Left ventricle myocardium superior (tissue), 1 donor: ENCODE data around the gene GALNTL6. TPM values are rescaled to one million over a fixed set of nuclear protein-coding genes. Genes with fewer than 3 reads are reported as not detected.

ENCODE experiments used
- ATAC-seq: fragments of 200-7000 bp; cut with Tn5 transposase; one replicate; pipeline ENCODE4 v1.9.1; 2020; ENCODE audit warnings: mild to moderate bottlenecking, moderate library complexity
- DNase-seq: peaks from one replicate; pipeline ENCODE4 v3.0.0-alpha.2; 2020
- intact Hi-C: fragments of 100-400 bp; cut with micrococcal nuclease; formaldehyde crosslinking; loops from one replicate; pipeline ENCODE4 v1.11.0; 2022
- total RNA-seq: library from RNA; stranded (reverse); fragmentation: NEBNext Ultra II Directional; extraction: Animal tissue kit (Norgen Biotek cat#: 25700); gene quantifications from one replicate; pipeline ENCODE4 v1.2.1, GENCODE V29; 2021
- donor health status: DM: no; HTN: yes; CAD: no; lungs with severe emphysema.

Gene GALNTL6
- total RNA-seq, 1 donor from 2014 or later: not detected

GRCh38 chr4:172485007-172485406 lies 671.8 kb downstream of the GALNTL6 start:
- intact Hi-C loops: no loop called here

GRCh38 chr4:172486531-172486930 lies 673.3 kb downstream of the GALNTL6 start:
- DNase-seq (no peak), ATAC-seq (no peak)
- intact Hi-C loops: no loop called here

More at GRCh38 chr4:172485007-172485406, 671.8 kb downstream of the GALNTL6 start:
- DNase-seq (no peak), ATAC-seq (no peak)

GRCh38 chr4:172489861-172490260 lies 676.7 kb downstream of the GALNTL6 start:
- DNase-seq (no peak), ATAC-seq (no peak)
- intact Hi-C loops: no loop called here

GRCh38 chr4:172495769-172496168 lies 682.6 kb downstream of the GALNTL6 start:
- DNase-seq (no peak), ATAC-seq (no peak)
- intact Hi-C loops: no loop called here

GRCh38 chr4:172497321-172497720 lies 684.1 kb downstream of the GALNTL6 start:
- ATAC-seq (no peak), DNase-seq (no peak)
- intact Hi-C loops: no loop called here

- ATAC-seq: no peak
- intact Hi-C loops: no loop called here
- DNase-seq: no peak
These were observed 700.8 kb downstream of the GALNTL6 start for GRCh38 chr4:172514011-172514410.

- no peak for ATAC-seq
- intact Hi-C loops: no loop called here
These were observed 701.6 kb downstream of the GALNTL6 start for GRCh38 chr4:172514801-172515200.

GRCh38 chr4:172515266-172515879 lies 702.2 kb downstream of the GALNTL6 start:
- intact Hi-C loops: no loop called here
- DNase-seq: no peak
- ATAC-seq: no peak

More at GRCh38 chr4:172514801-172515200, 701.6 kb downstream of the GALNTL6 start:
- no peak for DNase-seq

GRCh38 chr4:172517391-172517790 lies 704.2 kb downstream of the GALNTL6 start:
- intact Hi-C loops: no loop called here
- no peak for ATAC-seq
- DNase-seq: no peak

- DNase-seq (no peak), ATAC-seq (no peak)
- intact Hi-C loops: no loop called here
These were observed 708.0 kb downstream of the GALNTL6 start for GRCh38 chr4:172521248-172521647.

GRCh38 chr4:172521680-172522079 lies 708.5 kb downstream of the GALNTL6 start:
- DNase-seq (no peak), ATAC-seq (no peak)
- intact Hi-C loops: no loop called here

GRCh38 chr4:172543249-172543648 lies 730.0 kb downstream of the GALNTL6 start:
- no peak for DNase-seq
- ATAC-seq: no peak
- intact Hi-C loops: no loop called here

- intact Hi-C loops: no loop called here
- ATAC-seq (no peak), DNase-seq (no peak)
These were observed 733.6 kb downstream of the GALNTL6 start for GRCh38 chr4:172546782-172547181.

- intact Hi-C loops: no loop called here
- ATAC-seq: no peak
These were observed 734.5 kb downstream of the GALNTL6 start for GRCh38 chr4:172547724-172548123.

GRCh38 chr4:172553216-172553615 lies 740.0 kb downstream of the GALNTL6 start:
- intact Hi-C loops: no loop called here
- ATAC-seq: no peak
- no peak for DNase-seq

More at GRCh38 chr4:172547724-172548123, 734.5 kb downstream of the GALNTL6 start:
- DNase-seq: no peak

GRCh38 chr4:172554588-172554987 lies 741.4 kb downstream of the GALNTL6 start:
- no peak for ATAC-seq
- intact Hi-C loops: no loop called here
- no peak for DNase-seq

GRCh38 chr4:172555725-172556124 lies 742.5 kb downstream of the GALNTL6 start:
- no peak for DNase-seq
- intact Hi-C loops: no loop called here
- ATAC-seq: no peak

- ATAC-seq (no peak), DNase-seq (no peak)
- intact Hi-C loops: no loop called here
These were observed 760.7 kb downstream of the GALNTL6 start for GRCh38 chr4:172573899-172574298.

GRCh38 chr4:172578712-172579111 lies 765.5 kb downstream of the GALNTL6 start:
- ATAC-seq: no peak
- no peak for DNase-seq

GRCh38 chr4:172584816-172585215 lies 771.6 kb downstream of the GALNTL6 start:
- no peak for ATAC-seq
- DNase-seq: no peak
- intact Hi-C loops: no loop called here

More at GRCh38 chr4:172578712-172579111, 765.5 kb downstream of the GALNTL6 start:
- intact Hi-C loops: no loop called here

- intact Hi-C loops: no loop called here
- ATAC-seq (no peak), DNase-seq (no peak)
These were observed 783.0 kb downstream of the GALNTL6 start for GRCh38 chr4:172596206-172596605.
